ENCODE data around the gene CHD5.

DNA sequence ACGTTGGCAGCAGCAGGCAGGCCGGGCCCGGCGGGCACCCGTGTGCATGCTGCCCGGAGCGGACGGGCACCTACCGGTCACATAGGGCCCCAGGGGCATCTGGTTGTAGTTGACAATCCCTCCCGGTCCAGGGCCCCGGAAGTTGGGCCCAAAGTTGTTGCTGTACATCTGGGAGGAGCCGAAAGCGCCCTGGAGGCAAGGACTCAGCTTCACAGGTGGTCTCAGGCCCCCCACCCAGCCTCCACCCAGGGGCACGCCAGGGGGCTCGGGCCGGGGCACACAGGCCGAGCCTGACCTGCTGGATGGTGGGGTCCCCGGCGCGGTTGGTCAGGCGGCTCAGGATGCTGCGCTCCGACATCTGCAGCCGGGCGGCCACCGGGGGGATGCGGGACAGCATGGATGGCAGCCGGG is 73.8 kb downstream of the CHD5 start:
- no peak for TF ChIP-seq POLR2A (IDR thresholded peaks at IDR 0.05)
- TF ChIP-seq, protein P1, sequence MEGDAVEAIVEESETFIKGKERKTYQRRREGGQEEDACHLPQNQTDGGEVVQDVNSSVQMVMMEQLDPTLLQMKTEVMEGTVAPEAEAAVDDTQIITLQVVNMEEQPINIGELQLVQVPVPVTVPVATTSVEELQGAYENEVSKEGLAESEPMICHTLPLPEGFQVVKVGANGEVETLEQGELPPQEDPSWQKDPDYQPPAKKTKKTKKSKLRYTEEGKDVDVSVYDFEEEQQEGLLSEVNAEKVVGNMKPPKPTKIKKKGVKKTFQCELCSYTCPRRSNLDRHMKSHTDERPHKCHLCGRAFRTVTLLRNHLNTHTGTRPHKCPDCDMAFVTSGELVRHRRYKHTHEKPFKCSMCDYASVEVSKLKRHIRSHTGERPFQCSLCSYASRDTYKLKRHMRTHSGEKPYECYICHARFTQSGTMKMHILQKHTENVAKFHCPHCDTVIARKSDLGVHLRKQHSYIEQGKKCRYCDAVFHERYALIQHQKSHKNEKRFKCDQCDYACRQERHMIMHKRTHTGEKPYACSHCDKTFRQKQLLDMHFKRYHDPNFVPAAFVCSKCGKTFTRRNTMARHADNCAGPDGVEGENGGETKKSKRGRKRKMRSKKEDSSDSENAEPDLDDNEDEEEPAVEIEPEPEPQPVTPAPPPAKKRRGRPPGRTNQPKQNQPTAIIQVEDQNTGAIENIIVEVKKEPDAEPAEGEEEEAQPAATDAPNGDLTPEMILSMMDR (IDR thresholded peaks at IDR 0.05) = no peak
